SK-N-MC (cell line): ENCODE measurements around the gene TXNL1.
A peak's percentile ranks its signal among the peaks of the same experiment; 100 is the strongest.

Experiments
- DNase-seq: peaks from one replicate; pipeline ENCODE4 v3.0.0-alpha.2; 2011; ENCODE audit warnings: low read depth, low spot score
- H3K27ac ChIP-seq: fragments of 200-600 bp; sonication (generic); 2 replicates; pipeline ENCODE4 v1.5.1; 2016; ENCODE audit warnings: mixed run types
- H3K36me3 ChIP-seq: fragments of 200-600 bp; sonication (generic); 2 replicates; pipeline ENCODE4 v1.6.1; 2017; ENCODE audit warnings: antibody characterized with exemption, low read length, mixed read lengths; ENCODE audit not compliant: insufficient read depth
- H3K4me3 ChIP-seq: fragments of 200-600 bp; sonication (generic); 2 replicates; pipeline ENCODE4 v1.5.1; 2016
- H3K9ac ChIP-seq: fragments of 200-600 bp; sonication (generic); 2 replicates; pipeline ENCODE4 v1.8.0; 2017; ENCODE audit warnings: mixed run types, mixed read lengths; ENCODE audit not compliant: insufficient read length
- H3K9me3 ChIP-seq: fragments of 200-600 bp; sonication (generic); 2 replicates; pipeline ENCODE4 v1.6.1; 2017; ENCODE audit warnings: low read depth, mild to moderate bottlenecking, antibody characterized with exemption, low read length, moderate library complexity, mixed read lengths
- EZH2 ChIP-seq: fragments of 200-600 bp; sonication (generic); IDR thresholded peaks from one replicate; pipeline ENCODE4 v1.6.1; 2017; ENCODE audit warnings: antibody characterized with exemption
- FOXP2 ChIP-seq: optimal IDR thresholded peaks from 2 replicates; pipeline ENCODE3; 2011; ENCODE audit warnings: mild to moderate bottlenecking, moderate library complexity; ENCODE audit not compliant: insufficient read depth; ENCODE audit errors: extremely low read length, control extremely low read depth
- POLR2AphosphoS5 ChIP-seq: IDR thresholded peaks from 2 replicates; pipeline ENCODE4 v1.6.1; 2012; ENCODE audit warnings: mild to moderate bottlenecking, low read depth, low read length, borderline replicate concordance

Gene TXNL1

GRCh38 chr18:56637176-56637575 is 1.2 kb downstream of the TXNL1 start:
- H3K9me3 ChIP-seq = no peaks in the 10 kb centered on the region
- H3K27ac ChIP-seq = no peak overlapping the region
- H3K4me3 ChIP-seq = peak overlapping the region; percentile 93
- H3K9ac ChIP-seq = peak overlapping the region; percentile 94
- DNase-seq = no peak
- H3K36me3 ChIP-seq = peaks cover 25% of the 10 kb centered on the region
- TF ChIP-seq EZH2 (no peak), FOXP2 (no peak), POLR2AphosphoS5 (no peak)

- H3K36me3 ChIP-seq = peaks cover 38% of the 10 kb centered on the region
- H3K9ac ChIP-seq = no peak overlapping the region
- TF ChIP-seq FOXP2 = no peak
- no peak for TF ChIP-seq POLR2AphosphoS5
- TF ChIP-seq EZH2 = no peak
- H3K9me3 ChIP-seq = no peaks in the 10 kb centered on the region
- DNase-seq = no peak
- H3K27ac ChIP-seq = no peak overlapping the region
- H3K4me3 ChIP-seq = no peak overlapping the region
These were observed 3.4 kb downstream of the TXNL1 start for GRCh38 chr18:56635007-56635406.

GRCh38 chr18:56632070-56633022 is 6.0 kb downstream of the TXNL1 start:
- peaks cover 51% of the 10 kb centered on the region for H3K36me3 ChIP-seq
- TF ChIP-seq EZH2 (no peak), POLR2AphosphoS5 (no peak), FOXP2 (no peak)
- H3K9me3 ChIP-seq = no peaks in the 10 kb centered on the region
- no peak for DNase-seq
- no peak overlapping the region for H3K9ac ChIP-seq
- H3K27ac ChIP-seq = no peak overlapping the region
- H3K4me3 ChIP-seq = no peak overlapping the region

- no peak for DNase-seq
- H3K36me3 ChIP-seq = peaks cover 47% of the 10 kb centered on the region
- TF ChIP-seq FOXP2 (no peak), POLR2AphosphoS5 (no peak), EZH2 (no peak)
- no peak overlapping the region for H3K9ac ChIP-seq
- H3K27ac ChIP-seq = peak overlapping the region; percentile 48; the same call in 1 of the 2 replicates
- H3K4me3 ChIP-seq = no peak overlapping the region
- H3K9me3 ChIP-seq = no peaks in the 10 kb centered on the region
These were observed 10.4 kb downstream of the TXNL1 start for GRCh38 chr18:56627991-56628390.

GRCh38 chr18:56615738-56616520 is 22.5 kb downstream of the TXNL1 start:
- no peak overlapping the region for H3K4me3 ChIP-seq
- H3K9me3 ChIP-seq = no peaks in the 10 kb centered on the region
- TF ChIP-seq EZH2 = no peak
- no peak for TF ChIP-seq FOXP2
- TF ChIP-seq POLR2AphosphoS5 = no peak
- peaks cover 68% of the 10 kb centered on the region for H3K36me3 ChIP-seq
- DNase-seq = no peak
- H3K9ac ChIP-seq = no peak overlapping the region
- no peak overlapping the region for H3K27ac ChIP-seq

- no peak for DNase-seq
- Histone ChIP-seq H3K36me3 (peaks cover 33% of the 10 kb centered on the region), H3K9me3 (no peaks in the 10 kb centered on the region), H3K4me3 (no peak overlapping the region), H3K27ac (no peak overlapping the region), H3K9ac (no peak overlapping the region)
- TF ChIP-seq FOXP2 (no peak), POLR2AphosphoS5 (no peak), EZH2 (no peak)
These were observed 31.8 kb downstream of the TXNL1 start for GRCh38 chr18:56606618-56607017.

GRCh38 chr18:56598422-56598821 is 40.0 kb downstream of the TXNL1 start:
- TF ChIP-seq FOXP2 = no peak
- no peak for TF ChIP-seq POLR2AphosphoS5
- TF ChIP-seq EZH2 = no peak
- H3K27ac ChIP-seq = no peak overlapping the region
- no peaks in the 10 kb centered on the region for H3K9me3 ChIP-seq
- no peak for DNase-seq
- H3K9ac ChIP-seq = no peak overlapping the region
- H3K36me3 ChIP-seq = peaks cover 5% of the 10 kb centered on the region; the same call in 1 of the 2 replicates
- H3K4me3 ChIP-seq = no peak overlapping the region

GRCh38 chr18:56593906-56594305 is 44.5 kb downstream of the TXNL1 start:
- TF ChIP-seq EZH2 (no peak), FOXP2 (no peak), POLR2AphosphoS5 (no peak)
- Histone ChIP-seq H3K4me3 (no peak overlapping the region), H3K36me3 (no peaks in the 10 kb centered on the region), H3K9me3 (no peaks in the 10 kb centered on the region), H3K9ac (no peak overlapping the region), H3K27ac (no peak overlapping the region)
- DNase-seq = no peak
